ENCODE data around the gene PLXDC2.

The PLXDC2 gene

DNA sequence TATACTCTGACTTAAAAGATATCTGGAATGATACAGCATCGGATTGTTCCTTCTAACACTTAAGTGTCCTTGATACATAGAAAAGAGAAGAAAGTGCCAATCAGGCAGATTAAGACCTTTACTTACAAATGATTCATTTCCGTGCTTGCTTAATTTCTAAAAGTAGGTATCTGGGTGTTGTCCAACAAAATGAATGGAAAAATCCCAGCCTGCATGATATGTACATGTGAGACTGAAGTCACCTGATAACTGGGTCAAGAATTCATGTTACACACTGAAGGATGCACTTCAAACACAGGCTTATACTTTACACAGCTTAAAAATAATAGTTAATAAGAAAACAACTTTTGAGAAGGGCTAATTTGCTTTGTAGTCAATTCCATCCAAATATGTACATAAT lies 25.2 kb upstream of the PLXDC2 start:
- TF ChIP-seq, protein P1, sequence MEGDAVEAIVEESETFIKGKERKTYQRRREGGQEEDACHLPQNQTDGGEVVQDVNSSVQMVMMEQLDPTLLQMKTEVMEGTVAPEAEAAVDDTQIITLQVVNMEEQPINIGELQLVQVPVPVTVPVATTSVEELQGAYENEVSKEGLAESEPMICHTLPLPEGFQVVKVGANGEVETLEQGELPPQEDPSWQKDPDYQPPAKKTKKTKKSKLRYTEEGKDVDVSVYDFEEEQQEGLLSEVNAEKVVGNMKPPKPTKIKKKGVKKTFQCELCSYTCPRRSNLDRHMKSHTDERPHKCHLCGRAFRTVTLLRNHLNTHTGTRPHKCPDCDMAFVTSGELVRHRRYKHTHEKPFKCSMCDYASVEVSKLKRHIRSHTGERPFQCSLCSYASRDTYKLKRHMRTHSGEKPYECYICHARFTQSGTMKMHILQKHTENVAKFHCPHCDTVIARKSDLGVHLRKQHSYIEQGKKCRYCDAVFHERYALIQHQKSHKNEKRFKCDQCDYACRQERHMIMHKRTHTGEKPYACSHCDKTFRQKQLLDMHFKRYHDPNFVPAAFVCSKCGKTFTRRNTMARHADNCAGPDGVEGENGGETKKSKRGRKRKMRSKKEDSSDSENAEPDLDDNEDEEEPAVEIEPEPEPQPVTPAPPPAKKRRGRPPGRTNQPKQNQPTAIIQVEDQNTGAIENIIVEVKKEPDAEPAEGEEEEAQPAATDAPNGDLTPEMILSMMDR (IDR thresholded peaks at IDR 0.05; ENCODE audit: control insufficient read depth, insufficient read depth, low read depth, low read length, missing control alignments), result no peak
- no peak overlapping the region for H3K4me3 ChIP-seq (ENCODE audit: control insufficient read depth, low read depth, low read length)
- no peak for DNase-seq (ENCODE audit: low read depth)

DNA sequence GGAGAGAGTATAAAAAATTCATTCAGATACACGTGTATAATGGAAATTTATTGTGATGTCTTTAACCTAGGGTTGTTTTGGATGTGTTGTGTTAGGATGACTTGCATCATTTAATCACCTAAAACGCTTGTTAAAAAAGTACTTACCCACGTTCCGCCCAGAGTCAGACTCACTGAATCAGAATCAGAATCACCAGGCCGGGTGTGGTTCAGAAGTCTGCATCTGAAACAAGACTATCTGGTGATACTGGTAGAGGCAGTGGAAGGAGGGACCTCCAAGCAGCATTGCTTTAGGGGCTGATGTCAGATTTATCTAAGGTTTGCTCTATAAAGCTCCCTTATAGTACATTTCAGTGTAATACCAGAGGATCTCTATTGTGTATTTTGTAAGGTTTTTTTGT lies 20.5 kb upstream of the PLXDC2 start:
- TF ChIP-seq, protein P1 (IDR thresholded peaks at IDR 0.05; ENCODE audit: control insufficient read depth, insufficient read depth, low read depth, low read length, missing control alignments), result no peak
- DNase-seq (ENCODE audit: low read depth), result no peak
- no peak overlapping the region for H3K4me3 ChIP-seq (ENCODE audit: control insufficient read depth, low read depth, low read length)

DNA sequence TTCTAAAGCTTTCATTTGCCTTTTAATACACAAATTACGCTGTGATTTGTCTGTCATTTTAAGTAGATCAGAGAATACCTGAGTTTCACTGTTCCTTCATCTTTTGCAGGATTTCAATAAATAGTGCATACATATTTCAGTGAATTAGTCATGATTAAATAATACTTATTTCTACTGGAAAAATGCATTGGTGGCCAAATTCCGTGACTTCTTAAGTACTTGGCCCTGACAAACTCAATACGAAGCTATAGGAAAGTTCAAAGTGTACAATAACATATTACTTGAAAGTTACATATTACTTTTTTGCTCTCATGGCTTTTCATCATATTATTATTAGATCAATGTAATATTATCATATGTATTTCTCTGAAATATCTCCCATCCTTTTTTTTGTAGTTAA lies 16.1 kb upstream of the PLXDC2 start:
- H3K4me3 ChIP-seq (ENCODE audit: control insufficient read depth, low read depth, low read length), result no peak overlapping the region
- no peak for DNase-seq (ENCODE audit: low read depth)
- TF ChIP-seq, protein P1 (IDR thresholded peaks at IDR 0.05; ENCODE audit: control insufficient read depth, insufficient read depth, low read depth, low read length, missing control alignments), result no peak

DNA sequence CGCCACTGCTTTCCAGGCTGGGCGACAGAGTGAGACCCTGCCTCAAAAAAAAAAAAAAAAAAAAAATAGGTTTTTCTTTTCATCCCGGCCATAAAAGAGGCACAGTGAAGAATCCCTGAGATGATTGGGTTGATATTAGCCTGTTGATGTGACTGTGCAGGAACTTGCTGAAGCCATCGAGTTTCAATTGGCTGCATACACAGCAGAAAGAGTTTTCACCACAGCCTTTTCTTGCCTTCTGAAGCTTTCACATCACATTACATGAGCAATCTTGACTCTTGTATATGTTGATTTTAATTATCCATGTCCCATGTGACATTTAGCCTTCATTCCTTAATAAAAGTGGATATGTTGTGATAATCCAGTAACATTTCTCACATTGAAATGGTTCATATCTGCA lies 14.9 kb upstream of the PLXDC2 start:
- TF ChIP-seq, protein P1 (IDR thresholded peaks at IDR 0.05; ENCODE audit: control insufficient read depth, insufficient read depth, low read depth, low read length, missing control alignments), result no peak

DNA sequence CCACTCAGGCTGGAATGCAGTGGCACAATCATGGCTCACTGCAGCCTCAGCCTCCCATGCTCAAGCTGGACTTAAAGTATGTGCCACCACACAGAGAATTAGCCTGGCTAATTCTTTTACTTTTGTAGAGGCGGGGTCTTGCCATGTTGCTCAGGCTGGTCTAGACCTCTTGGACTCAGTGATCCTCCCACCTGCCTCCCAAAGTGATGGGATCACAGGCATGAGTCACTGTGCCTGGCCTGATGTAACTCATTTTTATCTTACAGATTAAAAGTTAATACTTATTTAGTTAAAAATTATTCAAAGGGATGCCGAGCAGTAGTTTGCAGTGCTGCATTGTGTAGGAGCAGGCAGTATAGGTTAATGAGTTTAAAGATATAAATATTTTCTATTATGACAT lies 12.6 kb upstream of the PLXDC2 start:
- no peak overlapping the region for H3K4me3 ChIP-seq (ENCODE audit: control insufficient read depth, low read depth, low read length)
- TF ChIP-seq, protein P1 (IDR thresholded peaks at IDR 0.05; ENCODE audit: control insufficient read depth, insufficient read depth, low read depth, low read length, missing control alignments), result no peak
- no peak for DNase-seq (ENCODE audit: low read depth)

More for the DNA sequence above, 14.9 kb upstream of the PLXDC2 start:
- DNase-seq (ENCODE audit: low read depth), result no peak
- no peak overlapping the region for H3K4me3 ChIP-seq (ENCODE audit: control insufficient read depth, low read depth, low read length)

DNA sequence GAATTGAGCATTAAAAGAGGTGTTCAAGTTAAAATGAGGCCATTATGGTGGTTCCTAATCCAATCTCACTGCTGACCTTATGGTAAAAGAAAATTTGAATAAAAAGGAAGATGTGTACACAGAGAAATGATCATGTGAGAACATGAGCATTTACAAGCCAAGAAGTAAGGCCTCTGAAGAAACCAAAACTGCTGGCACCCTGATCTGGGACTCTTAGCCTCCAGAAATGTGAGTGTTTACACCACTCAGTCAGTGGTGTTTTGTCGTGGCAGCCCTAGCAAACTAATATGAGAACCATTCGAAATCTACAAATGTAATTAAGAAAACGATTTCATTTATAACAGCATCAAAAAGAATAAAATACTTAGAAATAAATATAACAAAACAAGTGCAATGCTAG lies 6.8 kb upstream of the PLXDC2 start:
- DNase-seq (ENCODE audit: low read depth), result no peak
- TF ChIP-seq, protein P1 (IDR thresholded peaks at IDR 0.05; ENCODE audit: control insufficient read depth, insufficient read depth, low read depth, low read length, missing control alignments), result no peak

DNA sequence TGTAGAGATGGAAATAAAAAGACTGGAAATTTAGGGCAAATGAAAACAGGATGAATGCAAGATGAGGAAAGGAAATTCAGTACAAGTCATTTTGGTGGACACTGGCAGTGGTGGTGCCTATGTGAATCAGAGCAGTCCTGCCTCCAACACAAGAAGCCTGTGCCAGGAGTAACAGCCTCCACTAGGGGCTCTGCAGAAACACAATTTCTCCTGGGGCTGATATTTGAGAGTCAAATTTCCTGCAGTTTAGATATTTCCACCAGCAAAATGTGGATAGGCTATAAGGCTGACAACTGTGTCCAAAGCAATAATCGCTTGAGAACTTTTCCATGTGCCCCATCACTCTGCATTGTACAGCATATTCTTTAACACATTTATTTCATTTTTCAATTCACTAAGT lies 4.7 kb upstream of the PLXDC2 start:
- no peak overlapping the region for H3K4me3 ChIP-seq (ENCODE audit: control insufficient read depth, low read depth, low read length)
- TF ChIP-seq, protein P1 (IDR thresholded peaks at IDR 0.05; ENCODE audit: control insufficient read depth, insufficient read depth, low read depth, low read length, missing control alignments), result peak; percentile 57
- no peak for DNase-seq (ENCODE audit: low read depth)

More for the DNA sequence above, 6.8 kb upstream of the PLXDC2 start:
- H3K4me3 ChIP-seq (ENCODE audit: control insufficient read depth, low read depth, low read length), result no peak overlapping the region
